Measurements from ENCODE around the gene SLC25A11.
"Not testable (repeated sequence)": the region's sequence is repeated elsewhere in the genome, so short reads cannot be mapped to it uniquely, and the experiment has no call there.

The SLC25A11 gene

DNA sequence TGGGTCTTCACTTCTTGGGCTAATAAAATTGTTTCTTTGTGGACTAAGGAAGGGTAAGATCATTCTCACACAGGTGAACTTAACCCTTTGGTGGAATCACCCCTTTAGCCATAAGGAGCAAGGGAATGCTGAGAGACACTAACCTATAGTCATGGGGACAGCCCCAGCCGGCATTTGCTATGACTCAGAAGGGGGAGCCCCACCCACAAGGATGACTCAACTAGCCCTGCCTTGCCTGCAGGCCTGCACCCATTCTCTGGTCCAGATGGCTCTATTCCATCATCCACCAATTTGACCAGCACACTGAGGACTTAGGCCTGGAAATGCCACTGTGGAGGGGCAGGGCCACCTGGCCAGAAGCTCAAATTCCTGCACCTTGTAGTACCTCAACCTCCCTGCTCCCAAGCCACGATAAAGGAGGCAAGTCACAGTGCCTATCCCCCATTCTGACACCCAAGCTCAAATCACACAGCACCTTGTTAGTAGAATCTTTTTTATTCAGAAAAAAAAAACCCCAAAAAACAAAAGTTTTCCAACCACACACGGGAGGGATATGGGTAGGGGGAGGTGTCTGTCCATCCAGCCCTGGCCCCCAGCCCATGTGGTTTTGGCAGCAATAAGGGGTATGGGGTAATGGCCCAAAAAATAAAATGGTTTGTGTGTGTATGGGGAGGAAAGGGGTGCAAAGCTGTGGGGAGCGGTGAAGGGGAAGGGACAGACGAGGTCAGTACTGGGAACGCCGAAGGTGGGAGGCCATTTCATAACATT lies 5.5 kb upstream of the SLC25A11 start:
- DNase-seq (ENCODE audit: low spot score) = peak; percentile 42

DNA sequence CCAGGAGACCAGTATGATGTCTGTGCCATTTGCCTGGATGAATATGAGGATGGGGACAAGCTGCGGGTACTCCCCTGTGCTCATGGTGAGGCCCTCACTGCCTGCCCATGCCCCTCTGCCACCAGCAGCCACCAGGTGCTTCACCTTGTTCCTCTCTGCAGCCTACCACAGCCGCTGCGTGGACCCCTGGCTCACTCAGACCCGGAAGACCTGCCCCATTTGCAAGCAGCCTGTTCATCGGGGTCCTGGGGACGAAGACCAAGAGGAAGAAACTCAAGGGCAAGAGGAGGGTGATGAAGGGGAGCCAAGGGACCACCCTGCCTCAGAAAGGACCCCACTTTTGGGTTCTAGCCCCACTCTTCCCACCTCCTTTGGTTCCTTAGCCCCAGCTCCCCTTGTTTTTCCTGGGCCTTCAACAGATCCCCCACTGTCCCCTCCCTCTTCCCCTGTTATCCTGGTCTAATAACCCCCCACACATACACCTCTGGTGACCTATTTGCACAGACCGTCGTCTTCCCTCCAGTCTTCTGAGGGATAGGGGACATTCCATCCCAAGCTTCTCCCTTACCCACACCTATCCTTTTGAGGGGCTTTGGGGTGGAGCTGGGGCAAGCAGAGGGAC lies 4.8 kb upstream of the SLC25A11 start:
- DNase-seq (ENCODE audit: low spot score) = peak; percentile 33

DNA sequence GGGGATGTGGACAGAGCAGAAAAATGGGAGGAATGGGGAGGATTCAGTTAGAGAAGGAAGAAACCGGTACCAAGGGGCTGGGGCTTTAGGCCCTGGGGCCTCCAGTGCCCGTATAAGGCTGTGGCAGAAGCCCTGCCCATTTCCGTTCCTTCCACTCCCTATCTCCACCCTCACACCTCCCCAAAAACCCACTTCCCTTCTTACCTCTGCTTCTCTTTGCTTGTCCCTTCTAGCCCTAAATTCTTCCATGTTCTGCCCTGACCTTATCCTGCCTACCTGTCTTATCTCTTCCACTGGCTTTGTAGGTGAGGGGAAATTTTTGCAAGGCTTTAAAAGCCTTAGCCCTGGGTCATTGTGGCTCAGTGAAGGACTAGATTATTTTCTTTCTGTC lies 4.3 kb upstream of the SLC25A11 start:
- DNase-seq (ENCODE audit: low spot score) = peak; percentile 44

DNA sequence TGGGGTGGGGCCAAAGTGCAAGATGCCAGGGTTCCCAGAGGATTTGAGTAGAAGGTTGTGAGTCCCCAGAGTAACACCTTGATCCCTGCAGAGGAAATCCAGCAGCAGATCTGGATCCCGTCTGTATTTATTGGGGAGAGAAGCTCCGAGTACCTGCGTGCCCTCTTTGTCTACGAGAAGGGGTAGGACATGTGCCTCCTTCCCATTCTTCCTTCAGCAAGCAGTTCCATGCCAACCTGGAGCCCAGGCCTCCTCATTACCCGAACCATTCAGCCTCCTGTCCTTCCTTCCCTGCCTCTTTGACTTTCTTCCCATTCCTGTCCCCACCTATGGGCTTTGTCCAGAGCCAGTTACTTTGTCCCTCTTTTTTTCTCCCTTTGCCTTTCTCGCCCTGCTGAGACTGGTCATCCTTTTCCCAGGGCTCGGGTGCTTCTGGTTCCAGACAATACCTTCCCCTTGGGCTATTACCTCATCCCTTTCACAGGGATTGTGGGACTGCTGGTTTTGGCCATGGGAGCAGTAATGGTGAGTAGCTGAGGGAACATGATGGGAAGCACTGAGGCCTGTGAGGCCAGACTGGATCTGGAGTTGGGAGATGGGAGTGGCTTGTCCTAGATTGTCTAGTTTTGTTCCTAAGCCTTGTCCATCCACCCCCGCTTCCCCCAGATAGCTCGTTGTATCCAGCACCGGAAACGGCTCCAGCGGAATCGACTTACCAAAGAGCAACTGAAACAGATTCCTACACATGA lies 3.1 kb upstream of the SLC25A11 start:
- no peak for DNase-seq (ENCODE audit: low spot score)

DNA sequence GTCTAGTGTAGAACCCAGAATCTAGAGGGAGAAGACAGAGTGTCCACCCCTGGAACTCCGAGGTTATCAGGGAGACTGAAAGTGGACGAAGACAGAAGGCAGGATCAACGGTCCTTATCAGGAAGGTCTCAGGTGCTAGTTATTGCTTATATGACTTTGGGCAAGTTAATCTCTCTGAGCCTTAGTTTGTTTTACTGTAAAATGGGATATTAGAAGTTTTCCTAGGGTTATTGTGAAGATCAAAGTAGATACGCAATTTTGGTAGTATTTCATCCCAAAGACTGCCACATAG lies 1.4 kb upstream of the SLC25A11 start:
- DNase-seq (ENCODE audit: low spot score) = no peak

DNA sequence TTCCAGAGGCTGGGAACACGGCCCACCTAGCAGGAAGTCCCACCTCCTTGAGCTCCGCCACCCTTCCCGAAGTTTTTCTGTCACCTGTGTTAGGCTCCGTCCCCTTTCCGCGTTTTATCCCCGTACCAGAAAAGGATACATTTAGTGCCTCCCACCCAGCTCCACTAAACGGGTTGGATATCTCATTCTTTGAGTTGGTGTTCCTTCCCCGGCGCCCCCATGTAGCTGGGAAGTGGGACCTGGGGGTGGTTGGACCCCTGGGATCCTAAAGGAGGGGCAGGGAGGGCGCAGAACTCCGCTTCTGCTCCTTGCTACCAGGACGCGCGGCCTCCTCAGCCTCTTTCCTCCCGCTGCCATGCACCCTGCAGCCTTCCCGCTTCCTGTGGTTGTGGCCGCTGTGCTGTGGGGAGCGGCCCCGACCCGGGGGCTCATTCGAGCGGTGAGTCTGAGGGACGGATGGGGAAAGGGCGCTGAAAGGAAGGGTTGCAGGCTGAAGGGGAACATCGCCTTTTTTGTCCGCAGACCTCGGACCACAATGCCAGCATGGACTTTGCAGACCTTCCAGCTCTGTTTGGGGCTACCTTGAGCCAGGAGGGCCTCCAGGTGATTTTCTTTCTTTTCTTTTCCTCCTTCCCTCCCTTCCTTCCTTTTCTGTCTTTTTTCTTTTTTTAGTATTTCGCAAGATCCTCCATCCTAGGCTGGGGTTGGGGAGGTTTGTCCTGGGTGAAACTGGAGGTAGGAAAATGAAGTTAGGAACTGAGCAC lies 891 bp upstream of the SLC25A11 start:
- peak; percentile 24 for DNase-seq (ENCODE audit: low spot score)

DNA sequence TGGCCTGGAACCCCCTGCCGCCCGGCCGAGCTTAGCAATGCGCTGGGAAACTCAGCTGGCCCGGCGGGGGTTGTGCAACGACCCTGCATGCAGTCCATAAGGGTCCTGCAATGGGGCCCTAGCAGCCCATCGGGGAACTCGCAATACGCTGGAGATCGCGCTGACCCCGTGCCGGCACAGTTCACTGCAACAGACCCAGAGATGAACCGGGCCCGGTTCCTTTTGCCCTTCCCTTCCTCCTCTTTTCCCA lies 375 bp downstream of the SLC25A11 start:
- DNase-seq (ENCODE audit: low spot score) = no peak

DNA sequence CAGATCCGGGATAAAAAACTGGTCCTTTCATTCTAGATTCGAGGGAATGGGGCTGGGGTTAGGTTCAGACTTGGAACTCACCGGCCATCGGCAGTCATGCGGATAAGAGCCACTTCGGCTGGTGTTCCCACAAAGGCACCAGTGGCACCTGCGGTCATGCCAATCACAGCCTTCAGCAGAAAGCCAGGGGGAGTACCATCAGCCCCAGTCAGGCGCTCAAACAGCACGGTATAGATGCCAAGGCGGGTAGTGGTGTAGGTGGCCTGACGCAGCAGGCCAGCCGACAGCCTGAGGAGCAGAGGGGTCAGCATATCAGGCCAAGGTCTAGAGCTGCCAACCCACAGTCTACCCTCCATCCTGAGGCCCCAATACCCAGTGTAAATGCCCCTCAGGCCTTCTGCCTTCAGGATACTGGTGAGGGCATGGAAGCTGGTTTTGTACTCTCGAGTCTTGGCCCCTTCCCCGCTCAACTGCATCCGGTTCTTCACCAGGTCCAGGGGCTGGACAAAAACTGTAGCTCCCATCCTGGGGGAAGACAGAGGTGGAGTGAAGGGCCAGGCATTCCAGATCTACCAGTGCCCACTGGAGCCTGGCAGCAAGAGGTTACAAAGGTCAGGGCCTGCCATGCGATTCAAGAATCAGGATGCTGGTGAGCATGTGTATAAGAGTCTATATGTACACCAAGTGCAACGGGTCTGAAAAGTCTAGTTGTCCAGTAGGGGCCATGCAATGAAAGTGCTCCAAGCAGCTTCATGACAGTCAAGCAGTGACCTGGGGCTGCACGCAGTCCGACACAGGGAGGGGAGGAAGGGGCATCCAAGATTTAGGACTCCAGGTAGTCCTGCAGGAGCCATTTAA lies 929 bp downstream of the SLC25A11 start:
- peak; percentile 20 for DNase-seq (ENCODE audit: low spot score)

DNA sequence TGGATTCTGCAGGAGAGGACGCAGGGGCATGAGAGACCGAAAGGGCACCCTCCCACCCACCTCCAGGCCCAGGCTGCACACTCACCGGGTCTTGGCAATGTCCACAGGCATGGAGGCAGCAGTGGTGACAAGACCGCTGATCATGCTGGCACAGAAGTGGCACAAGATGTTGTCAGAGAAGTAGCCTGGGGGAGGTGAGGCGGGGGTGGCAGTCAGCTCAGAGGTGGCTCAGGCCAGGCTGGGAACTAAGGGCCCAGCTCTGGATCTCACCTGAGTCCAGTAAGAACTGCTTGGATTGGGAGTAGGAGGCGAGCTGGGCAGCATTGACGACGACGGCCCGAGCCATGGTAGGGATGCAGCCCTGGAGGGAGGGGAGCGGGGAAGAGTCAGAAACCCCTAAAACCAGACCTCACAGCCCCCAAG lies 1.8 kb downstream of the SLC25A11 start:
- DNase-seq (ENCODE audit: low spot score) = no peak

DNA sequence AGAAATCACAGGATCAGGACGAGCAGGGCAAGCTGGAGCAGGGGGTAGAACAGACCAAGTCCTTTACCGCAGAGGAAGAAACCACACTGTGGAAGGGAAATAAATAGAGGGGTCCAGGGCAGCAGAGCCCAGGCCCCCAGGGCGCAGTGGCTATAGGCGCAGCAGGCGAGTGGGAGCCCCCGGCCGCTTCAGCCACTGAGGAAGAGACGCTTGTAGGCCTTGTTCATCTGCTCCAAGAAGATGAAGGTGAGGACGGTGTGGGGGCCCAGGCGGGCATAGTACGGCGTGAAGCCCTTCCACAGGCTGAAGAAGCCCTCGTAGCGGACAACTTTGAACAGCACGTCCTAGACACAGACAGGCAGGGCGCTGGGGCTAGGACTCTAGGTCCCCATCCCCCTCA lies 2.3 kb downstream of the SLC25A11 start:
- DNase-seq (ENCODE audit: low spot score) = no peak

DNA sequence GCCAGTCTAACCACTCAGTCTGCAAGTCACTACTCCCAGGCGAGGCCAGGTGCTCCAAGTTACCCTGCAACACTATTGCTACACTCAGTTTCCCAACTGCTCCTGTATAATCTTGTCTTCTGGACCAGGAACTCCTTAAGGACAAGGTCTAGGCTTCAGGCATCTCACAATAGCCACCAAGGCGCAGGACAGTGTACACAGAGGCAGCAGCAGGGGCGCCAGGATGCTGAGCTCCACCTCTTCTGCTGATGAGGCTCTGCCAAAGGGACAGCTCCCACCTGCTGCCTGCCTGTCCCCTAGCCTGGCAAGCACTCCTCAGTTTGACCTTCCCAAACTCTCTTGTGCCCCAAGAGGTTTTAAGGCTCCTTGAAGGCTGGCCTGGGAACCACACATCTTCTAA lies 3.4 kb downstream of the SLC25A11 start:
- DNase-seq (ENCODE audit: low spot score) = no peak

DNA sequence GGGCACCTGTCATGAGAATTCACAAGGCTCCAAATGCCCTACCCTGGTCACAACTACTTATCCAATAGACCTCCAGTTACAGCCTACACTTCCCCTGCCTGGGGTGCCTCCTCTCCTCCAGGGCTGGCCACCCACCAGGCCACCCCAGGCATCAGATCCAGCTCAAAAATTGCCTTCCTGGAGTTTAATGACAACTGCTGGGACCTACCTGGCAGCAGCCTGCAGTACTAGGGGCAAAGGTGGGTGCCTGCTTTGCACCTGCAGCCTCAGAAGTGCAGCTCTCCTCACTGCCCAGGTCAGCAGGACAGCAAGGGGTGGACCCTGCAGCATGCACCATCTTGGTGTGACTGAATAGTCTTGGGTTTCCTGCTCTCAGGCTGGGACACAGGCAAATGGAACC lies 4.2 kb downstream of the SLC25A11 start:
- DNase-seq (ENCODE audit: low spot score) = no peak

DNA sequence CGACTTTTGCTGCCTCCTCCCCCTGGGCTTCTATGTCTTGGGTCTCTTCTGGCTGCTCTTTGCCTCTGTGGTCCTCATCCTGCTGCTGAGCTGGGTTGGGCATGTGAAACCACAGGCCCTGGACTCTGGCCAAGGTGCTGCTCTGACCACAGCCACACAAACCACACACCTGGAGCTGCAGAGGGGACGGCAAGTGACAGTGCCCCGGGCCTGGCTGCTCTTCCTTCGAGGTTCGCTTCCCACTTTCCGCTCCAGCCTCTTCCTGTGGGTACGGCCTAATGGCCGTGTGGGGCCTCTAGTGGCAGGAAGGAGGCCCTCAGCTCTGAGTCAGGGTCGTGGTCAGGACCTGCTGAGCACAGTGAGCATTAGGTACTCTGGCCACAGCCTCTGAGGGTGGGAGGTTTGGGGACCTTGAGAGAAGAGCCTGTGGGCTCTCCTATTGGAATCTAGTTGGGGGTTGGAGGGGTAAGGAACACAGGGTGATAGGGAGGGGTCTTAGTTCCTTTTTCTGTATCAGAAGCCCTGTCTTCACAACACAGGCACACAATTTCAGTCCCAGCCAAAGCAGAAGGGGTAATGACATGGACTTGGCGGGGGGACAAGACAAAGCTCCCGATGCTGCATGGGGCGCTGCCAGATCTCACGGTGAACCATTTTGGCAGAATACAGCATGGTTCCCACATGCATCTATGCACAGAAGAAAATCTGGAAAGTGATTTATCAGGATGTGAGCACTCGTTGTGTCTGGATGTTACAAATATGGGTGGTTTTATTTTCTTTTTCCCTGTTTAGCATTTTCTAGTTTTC lies 5.5 kb downstream of the SLC25A11 start:
- no peak for DNase-seq (ENCODE audit: low spot score)

DNA sequence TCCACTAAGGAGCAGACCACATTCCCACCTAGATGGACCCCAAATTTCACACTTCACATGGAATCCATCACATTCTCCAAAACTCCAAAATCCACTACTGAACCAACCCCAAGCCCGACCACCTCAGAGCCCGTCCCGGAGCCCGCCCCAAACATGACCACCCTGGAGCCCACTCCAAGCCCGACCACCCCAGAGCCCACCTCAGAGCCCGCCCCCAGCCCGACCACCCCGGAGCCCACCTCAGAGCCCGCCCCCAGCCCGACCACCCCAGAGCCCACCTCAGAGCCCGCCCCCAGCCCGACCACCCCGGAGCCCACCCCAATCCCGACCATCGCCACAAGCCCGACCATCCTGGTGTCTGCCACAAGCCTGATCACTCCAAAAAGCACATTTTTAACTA lies 6.2 kb downstream of the SLC25A11 start:
- DNase-seq (ENCODE audit: low spot score) = no peak

DNA sequence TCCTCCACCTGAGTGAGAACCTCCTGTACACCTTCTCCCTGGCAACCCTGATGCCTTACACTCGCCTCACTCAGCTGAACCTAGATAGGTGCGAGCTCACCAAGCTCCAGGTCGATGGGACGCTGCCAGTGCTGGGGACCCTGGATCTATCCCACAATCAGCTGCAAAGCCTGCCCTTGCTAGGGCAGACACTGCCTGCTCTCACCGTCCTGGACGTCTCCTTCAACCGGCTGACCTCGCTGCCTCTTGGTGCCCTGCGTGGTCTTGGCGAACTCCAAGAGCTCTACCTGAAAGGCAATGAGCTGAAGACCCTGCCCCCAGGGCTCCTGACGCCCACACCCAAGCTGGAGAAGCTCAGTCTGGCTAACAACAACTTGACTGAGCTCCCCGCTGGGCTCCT lies 7.1 kb downstream of the SLC25A11 start:
- no peak for DNase-seq (ENCODE audit: low spot score)

DNA sequence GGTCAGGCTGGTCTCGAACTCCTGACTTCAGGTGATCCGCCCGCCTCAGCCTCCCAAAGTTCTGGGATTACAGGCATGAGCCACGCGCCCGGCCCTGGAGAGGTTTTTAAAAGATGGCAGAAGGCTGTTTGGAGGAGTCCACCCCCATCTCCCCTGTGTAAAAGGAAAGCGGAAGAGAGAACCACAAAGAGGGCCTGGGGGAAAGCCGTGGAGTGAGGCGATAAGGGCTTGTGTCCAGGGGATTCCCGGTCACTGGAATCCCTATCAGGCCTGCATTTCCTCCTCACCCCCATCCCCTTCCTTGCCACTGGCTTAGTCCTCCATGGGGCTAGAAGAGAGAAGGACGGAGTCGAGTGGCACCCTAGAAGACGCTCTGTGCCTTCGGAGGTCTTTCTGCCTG lies 7.9 kb downstream of the SLC25A11 start, which contains the start of gene GP1BA:
Gene GP1BA (plus strand): TSS at position 315 of the 400 bp plus-strand sequence. CDS start 328 bp downstream, outside the sequence.
- no peak for DNase-seq (ENCODE audit: low spot score)

DNA sequence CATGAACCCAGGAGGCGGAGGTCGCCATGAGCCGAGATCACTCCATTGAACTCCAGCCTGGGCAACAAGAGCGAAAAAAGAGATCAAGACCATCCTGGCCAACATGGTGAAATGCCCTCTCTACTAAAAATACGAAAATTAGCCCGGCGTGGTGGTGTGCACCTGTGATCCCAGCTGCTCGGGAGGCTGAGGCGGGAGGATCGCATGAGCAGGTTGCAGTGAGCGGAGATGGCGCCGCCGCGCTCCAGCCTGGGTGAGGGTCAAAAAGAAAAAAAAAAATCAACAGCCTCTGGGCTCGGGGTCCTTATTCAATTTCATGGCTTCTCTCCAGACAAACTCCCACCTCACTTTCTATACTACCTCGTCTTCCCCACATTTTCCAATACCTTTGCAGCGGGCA lies 11.0 kb downstream of the SLC25A11 start:
- no peak for DNase-seq (ENCODE audit: low spot score)

DNA sequence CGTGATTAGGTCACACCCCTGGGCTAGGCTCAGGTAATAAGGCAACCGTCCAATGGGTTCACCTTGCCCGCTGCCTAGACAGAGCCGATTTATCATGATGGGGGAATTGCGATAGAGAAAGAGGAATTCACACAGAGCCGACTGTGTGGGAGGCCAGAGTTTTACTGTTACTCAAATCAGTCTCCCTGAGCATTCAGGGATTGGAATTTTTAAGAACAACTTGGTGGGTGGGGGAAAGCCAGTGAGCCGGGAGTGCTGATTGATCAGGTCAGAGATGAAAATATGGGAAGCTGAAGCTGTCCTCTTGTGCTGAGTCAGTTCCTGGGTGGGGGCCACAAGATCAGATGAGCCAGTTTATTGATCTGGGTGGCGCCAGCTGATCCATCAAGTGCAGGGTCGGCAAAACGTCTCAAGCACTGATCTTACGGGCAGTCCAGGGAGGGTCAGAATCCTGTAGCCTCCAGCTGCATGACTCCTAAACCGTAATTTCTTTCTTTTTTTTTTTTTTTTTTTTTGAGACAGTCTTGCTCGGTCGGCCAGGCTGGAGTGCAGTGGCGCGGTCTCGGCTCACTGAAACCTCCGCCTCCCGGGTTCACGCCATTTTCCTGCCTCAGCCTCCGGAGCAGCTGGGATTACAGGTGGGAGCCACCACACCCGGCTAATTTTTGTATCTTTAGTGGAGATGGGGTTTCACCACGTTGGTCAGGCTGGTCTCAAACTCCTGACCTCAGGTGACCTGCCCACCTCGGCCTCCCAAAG lies 13.1 kb downstream of the SLC25A11 start:
- not testable (repeated sequence) for DNase-seq (ENCODE audit: low spot score)

DNA sequence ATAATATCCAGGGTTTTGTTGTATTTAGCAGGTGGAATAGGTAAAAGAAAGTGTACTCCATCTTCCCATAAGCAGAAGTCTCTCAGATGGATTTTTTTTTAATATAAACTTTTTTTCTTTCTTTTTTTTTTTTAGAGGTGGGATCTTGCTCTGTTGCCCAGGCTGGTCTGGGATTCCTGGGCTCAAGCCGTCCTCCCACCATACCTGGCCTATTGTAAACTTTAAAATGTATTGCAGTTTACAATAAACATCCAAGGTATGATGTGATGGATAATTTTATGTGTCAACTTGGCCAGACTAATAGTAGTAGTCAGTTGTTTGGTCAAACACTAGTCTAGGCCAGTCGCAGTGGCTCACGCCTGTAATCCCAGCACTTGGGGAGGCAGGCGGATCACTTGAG lies 18.5 kb downstream of the SLC25A11 start:
- no peak for DNase-seq (ENCODE audit: low spot score)

DNA sequence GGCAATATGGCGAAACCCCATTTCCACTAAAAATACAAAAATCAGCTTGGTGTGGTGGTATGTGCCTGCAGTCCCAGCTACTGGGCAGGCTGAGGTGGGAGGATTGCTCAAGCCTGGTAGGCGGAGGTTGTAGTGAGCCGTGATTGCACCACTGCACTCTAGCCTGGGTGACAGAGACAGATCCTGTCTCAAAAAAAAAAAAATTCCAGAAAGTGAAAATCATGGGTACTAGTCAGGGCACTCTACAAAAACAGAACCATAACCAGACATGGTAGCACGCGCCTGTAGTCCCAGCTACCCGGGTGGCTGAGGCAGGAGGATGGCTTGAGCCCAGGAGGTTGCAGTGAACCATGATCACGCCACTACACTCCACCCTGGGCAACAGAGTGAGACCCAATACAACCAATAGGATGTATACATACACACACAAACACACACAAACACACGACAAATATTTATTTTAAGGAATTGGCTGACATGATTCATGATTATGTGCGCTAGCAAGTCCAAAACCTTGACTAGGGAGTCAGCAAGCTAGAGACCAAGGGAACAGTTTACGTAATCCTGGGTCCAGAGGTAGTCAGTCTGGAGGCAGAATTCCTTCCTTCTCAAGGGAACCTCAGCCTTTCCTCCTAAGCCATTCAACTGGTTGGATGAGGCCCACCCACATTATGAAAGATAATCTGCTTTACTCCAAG lies 19.3 kb downstream of the SLC25A11 start:
- no peak for DNase-seq (ENCODE audit: low spot score)
